GM21619 (cell line): ENCODE measurements around the gene RBM45.
A peak's percentile ranks its signal among the peaks of the same experiment; 100 is the strongest.

Experiments used
- ATAC-seq: cut with Tn5 transposase; IDR thresholded peaks from one replicate; pipeline ENCODE4 v1.9.1; 2021; ENCODE audit not compliant: unreplicated experiment

Gene RBM45

DNA sequence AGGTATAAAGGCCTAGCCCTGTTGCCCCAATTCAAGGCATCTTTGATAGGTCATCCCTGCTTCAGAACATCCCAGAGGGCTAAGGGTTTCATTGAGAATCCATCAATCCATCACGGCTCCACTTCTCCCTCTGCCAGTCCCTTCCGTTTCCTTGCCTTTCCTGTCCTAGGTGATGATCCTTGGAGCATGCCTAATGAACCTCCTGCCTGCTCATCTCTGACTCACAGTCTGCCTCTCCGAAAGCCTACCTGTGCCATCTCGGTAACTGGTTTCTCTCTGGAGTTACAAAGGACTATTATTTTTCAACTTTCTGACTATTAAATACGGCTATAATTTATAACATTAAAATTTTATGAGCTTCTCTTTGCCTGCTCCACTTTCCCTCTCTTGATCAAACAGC lies 45.3 kb downstream of the RBM45 start:
- no peak for ATAC-seq

DNA sequence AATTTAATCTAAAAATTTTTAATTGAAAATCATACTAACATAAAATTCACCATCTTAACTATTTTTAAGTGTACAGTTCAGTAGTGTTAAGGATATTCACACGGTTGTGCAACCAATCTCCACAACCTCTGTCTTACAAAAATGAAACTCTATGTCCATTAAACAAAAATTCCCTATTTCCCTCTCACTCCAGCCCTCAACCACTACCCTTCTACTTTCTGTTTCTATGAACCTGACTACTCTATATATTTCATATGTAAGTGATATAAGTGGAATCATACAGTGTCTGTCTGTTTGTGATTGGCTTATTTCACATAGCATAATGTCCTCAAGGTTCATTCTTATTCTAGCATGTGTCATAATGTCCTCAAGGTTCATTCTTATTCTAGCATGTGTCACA lies 47.7 kb downstream of the RBM45 start:
- ATAC-seq: no peak

DNA sequence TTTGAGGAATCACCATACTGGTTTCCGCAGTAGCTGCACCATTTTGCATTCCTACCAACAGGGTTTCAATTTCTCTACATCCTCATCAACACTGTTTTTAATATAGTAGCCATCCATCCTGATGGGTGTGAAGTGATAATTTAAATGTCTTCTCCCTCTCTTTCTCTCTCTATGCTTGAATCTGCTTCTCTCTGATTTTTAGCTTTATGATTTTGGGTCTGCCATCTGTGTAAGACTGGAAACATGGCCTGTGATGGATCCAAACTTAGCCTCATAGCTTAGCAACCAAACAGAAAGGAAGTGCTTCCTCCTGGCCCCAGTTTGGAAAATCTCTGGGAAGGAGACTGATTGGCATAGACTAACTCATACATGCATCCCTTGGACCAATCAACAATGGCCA lies 48.4 kb downstream of the RBM45 start:
- ATAC-seq: no peak

GRCh38 chr2:178163395-178163794 lies 51.2 kb downstream of the RBM45 start:
- ATAC-seq: peak; percentile 47

- no peak for ATAC-seq
Measured at GRCh38 chr2:178163911-178164310, 51.7 kb downstream of the RBM45 start.

DNA sequence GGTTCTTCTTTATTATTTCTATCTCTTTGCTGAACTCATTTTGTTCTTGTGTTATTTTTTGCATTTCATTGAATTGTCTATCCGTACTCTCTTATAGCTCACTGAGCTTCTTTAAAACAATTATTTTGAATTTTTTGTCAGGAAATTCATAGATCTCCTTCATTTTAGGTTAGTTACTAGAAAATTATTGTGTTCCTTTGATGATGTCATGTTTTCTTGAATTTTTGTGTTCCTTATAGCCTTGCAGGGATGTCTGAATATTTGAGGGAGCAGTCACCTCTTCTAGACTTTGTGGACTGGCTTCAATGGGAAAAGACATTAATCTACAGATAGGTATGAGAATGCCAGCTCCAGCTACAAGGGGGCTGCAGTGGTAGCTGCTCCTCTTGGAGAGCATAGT lies 61.4 kb downstream of the RBM45 start:
- ATAC-seq: no peak

GRCh38 chr2:178177066-178177679 lies 64.9 kb downstream of the RBM45 start:
- ATAC-seq: no peak
